Right lobe of liver (tissue), 6 donors: ENCODE data around the gene MEGF9. TPM values are rescaled to one million over a fixed set of nuclear protein-coding genes. Genes with fewer than 3 reads are reported as not detected.

Experiments
- ATAC-seq, 4 donors: fragments of 200-7000 bp; cut with Tn5 transposase; one replicate each; pipeline ENCODE4 v1.9.1; 2020; ENCODE audit warnings: mild to moderate bottlenecking in 4 of 4, moderate library complexity in 4 of 4
- DNase-seq, 3 donors: peaks; one replicate each; pipeline ENCODE4 v3.0.0-alpha.2; 2020
- H3K27ac ChIP-seq, 3 donors: fragments of 200-600 bp; one replicate each; pipeline ENCODE4 v1.8.0; 2022
- H3K27me3 ChIP-seq, 2 donors: fragments of 200-600 bp; one replicate each; pipeline ENCODE4 v1.8.0; 2022
- H3K36me3 ChIP-seq, 4 donors: fragments of 200-600 bp; sonication (generic) in 1 of 4; one replicate each; pipeline versions ENCODE4 v1.5.1 to v1.8.0; 2017 to 2022; ENCODE audit warnings: control low read depth in 1 of 4
- H3K4me1 ChIP-seq, 4 donors: fragments of 200-600 bp; sonication (generic) in 1 of 4; one replicate each; pipeline versions ENCODE4 v1.5.1 to v1.8.0; 2017 to 2022; ENCODE audit warnings: control low read depth in 1 of 4
- H3K4me3 ChIP-seq, 3 donors: fragments of 200-600 bp; one replicate each; pipeline ENCODE4 v1.8.0; 2022
- H3K9me3 ChIP-seq, 4 donors: fragments of 200-600 bp; sonication (generic) in 1 of 4; one replicate each; pipeline versions ENCODE4 v1.5.1 to v1.8.0; 2017 to 2022; ENCODE audit warnings: control low read depth in 1 of 4
- CTCF ChIP-seq, 4 donors: fragments of 200-600 bp in 3 of 4; fragments of 450-650 bp in 1 of 4; IDR thresholded peaks; one replicate each; pipeline versions ENCODE4 v1.5.1 to v1.8.0; 2016 to 2022; ENCODE audit warnings: antibody characterized with exemption in 4 of 4, mild to moderate bottlenecking in 2 of 4
- POLR2A ChIP-seq: fragments of 450-650 bp; IDR thresholded peaks from one replicate; pipeline ENCODE4 v1.6.1; 2017; ENCODE audit warnings: antibody characterized with exemption, mild to moderate bottlenecking
- WGBS: methylation state at CpG from one replicate; pipeline ENCODE4 v1.1.6; 2018; ENCODE audit warnings: low coverage, low lambda C conversion rate; ENCODE audit not compliant: insufficient coverage; ENCODE audit errors: missing lambda C conversion rate; 5-methylcytosine and 5-hydroxymethylcytosine counted together
- intact Hi-C, 2 donors: fragments of 100-400 bp; cut with DNase I; formaldehyde crosslinking; loops; one replicate each; pipeline versions ENCODE4 v1.11.2 to v1.14.1; 2022
- total RNA-seq, 6 experiments: library from RNA; depleted of rRNA in 2 of 6; stranded (reverse); fragments of >200 nt in 2 of 6; fragmentation: NEBNext Ultra II Directional in 3 of 6; extraction: Animal tissue kit (Norgen Biotek cat#: 25700) in 3 of 6; gene quantifications; one replicate each; pipeline versions ENCODE4 v1.1.0 to v1.2.4, GENCODE V29; 2016 to 2023
- donor health status: DM: no; HTN: yes; CAD: no.
- donor health status: DM: no; HTN: no; CAD: no.
- donor health status: DM: no; HTN: no; CAD: no.
- donor health status: DM: no; HTN: yes; CAD: no.
- donor health status: DM: no; HTN: yes; CAD: no.

Gene MEGF9
- total RNA-seq, 6 experiments from 2014 or later: 26.8 to 49.0 (median 38.2) TPM

GRCh38 chr9:120659209-120659608 lies 55.1 kb downstream of the MEGF9 start:
- Histone ChIP-seq H3K4me1 (peaks cover 0 to 8% (median 4%) of the 10 kb centered on the region in 4 donors), H3K27me3 (no peaks in the 10 kb centered on the region), H3K36me3 (no peaks in the 10 kb centered on the region), H3K27ac (no peak overlapping the region), H3K9me3 (no peaks in the 10 kb centered on the region), H3K4me3 (no peak overlapping the region)
- intact Hi-C loops: no loop called here
- DNase-seq (no peak), ATAC-seq (no peak)
- TF ChIP-seq POLR2A: no peak
- no peak for TF ChIP-seq CTCF (IDR thresholded peaks at IDR 0.05)
- WGBS: 44% methylated on average over 3 of the region's 3 CpGs

- intact Hi-C loops: no loop called here
- H3K4me3 ChIP-seq: no peak overlapping the region
- no peaks in the 10 kb centered on the region for H3K9me3 ChIP-seq
- WGBS: 52% methylated on average over 4 of the region's 4 CpGs
- H3K36me3 ChIP-seq: no peaks in the 10 kb centered on the region
- no peak overlapping the region for H3K27ac ChIP-seq
- H3K27me3 ChIP-seq: no peaks in the 10 kb centered on the region
- TF ChIP-seq CTCF (IDR thresholded peaks at IDR 0.05) (no peak), POLR2A (no peak)
- DNase-seq: no peak
- peaks cover 0 to 20% (median 10%) of the 10 kb centered on the region in 4 donors for H3K4me1 ChIP-seq
- ATAC-seq: peak in 2 of 4 donors; percentile 41 to 78
Measured at GRCh38 chr9:120655005-120655622, 59.2 kb downstream of the MEGF9 start.

- intact Hi-C loops: no loop called here
- Histone ChIP-seq H3K9me3 (no peaks in the 10 kb centered on the region), H3K27ac (no peak overlapping the region), H3K4me1 (peaks cover 0 to 27% (median 14%) of the 10 kb centered on the region in 4 donors), H3K4me3 (no peak overlapping the region), H3K27me3 (no peaks in the 10 kb centered on the region), H3K36me3 (no peaks in the 10 kb centered on the region)
- ATAC-seq: no peak
- no peak for DNase-seq
- WGBS: 94% methylated on average over 4 of the region's 4 CpGs
- TF ChIP-seq POLR2A (no peak), CTCF (IDR thresholded peaks at IDR 0.05) (no peak)
Measured at GRCh38 chr9:120654272-120654671, 60.0 kb downstream of the MEGF9 start.

- no peak for TF ChIP-seq POLR2A
- Histone ChIP-seq H3K9me3 (no peaks in the 10 kb centered on the region), H3K4me1 (peaks cover 0 to 33% (median 14%) of the 10 kb centered on the region in 4 donors), H3K27ac (peak overlapping the region in 1 of 3 donors; percentile 33), H3K36me3 (no peaks in the 10 kb centered on the region), H3K27me3 (no peaks in the 10 kb centered on the region), H3K4me3 (no peak overlapping the region)
- WGBS: 71% methylated on average over 1 of the region's 1 CpG
- DNase-seq (no peak), ATAC-seq (no peak)
- intact Hi-C loops: no loop called here
Measured at GRCh38 chr9:120653762-120654161, 60.5 kb downstream of the MEGF9 start.

GRCh38 chr9:120652934-120653333 lies 61.3 kb downstream of the MEGF9 start:
- H3K9me3 ChIP-seq: no peaks in the 10 kb centered on the region
- DNase-seq: no peak
- H3K4me3 ChIP-seq: no peak overlapping the region
- H3K27ac ChIP-seq: peak overlapping the region in 1 of 3 donors; percentile 33
- WGBS: 22% methylated on average over 2 of the region's 2 CpGs
- H3K27me3 ChIP-seq: no peaks in the 10 kb centered on the region
- intact Hi-C loops: no loop called here
- TF ChIP-seq CTCF (IDR thresholded peaks at IDR 0.05) (no peak), POLR2A (no peak)
- H3K4me1 ChIP-seq: peaks cover 0 to 41% (median 17%) of the 10 kb centered on the region in 4 donors
- H3K36me3 ChIP-seq: no peaks in the 10 kb centered on the region
- ATAC-seq: peak; percentile 23 to 52 (median 48)
